HG02642 (cell line): ENCODE data around the gene LAMTOR1.

Source experiments
- ATAC-seq: cut with Tn5 transposase; IDR thresholded peaks from one replicate; pipeline ENCODE4 v1.9.1; 2021; ENCODE audit warnings: mild to moderate bottlenecking; ENCODE audit not compliant: unreplicated experiment, poor library complexity

The LAMTOR1 gene

GRCh38 chr11:72120930-72121329 is 17.8 kb upstream of the LAMTOR1 start:
- ATAC-seq = no peak

GRCh38 chr11:72119198-72119597 is 16.1 kb upstream of the LAMTOR1 start:
- no peak for ATAC-seq

GRCh38 chr11:72116019-72116755 is 13.1 kb upstream of the LAMTOR1 start:
- ATAC-seq = no peak

- ATAC-seq = no peak
Measured at GRCh38 chr11:72114570-72114969, 11.5 kb upstream of the LAMTOR1 start.

- peak; percentile 3 for ATAC-seq
Measured at GRCh38 chr11:72112978-72113808, 10.1 kb upstream of the LAMTOR1 start.

GRCh38 chr11:72112143-72112977 is 9.3 kb upstream of the LAMTOR1 start, which contains the start of gene ANAPC15:
TSS of gene ANAPC15 (minus strand) at chr11:72112695. CDS start at chr11:72111276, 1,419 bp downstream.
- ATAC-seq = peak; percentile 89

- peak; percentile 2 for ATAC-seq
Measured at GRCh38 chr11:72111300-72112142, 8.4 kb upstream of the LAMTOR1 start.

GRCh38 chr11:72105888-72106287 is 2.8 kb upstream of the LAMTOR1 start, which contains the start of gene TOMT:
TSS of gene TOMT (plus strand) at chr11:72105924. CDS start at chr11:72105952, 28 bp downstream.
- ATAC-seq = no peak

GRCh38 chr11:72103754-72104167 is 664 bp upstream of the LAMTOR1 start:
- no peak for ATAC-seq

GRCh38 chr11:72102631-72102945 is 509 bp downstream of the LAMTOR1 start:
- no peak for ATAC-seq

GRCh38 chr11:72102162-72102561 is 935 bp downstream of the LAMTOR1 start:
- no peak for ATAC-seq

- no peak for ATAC-seq
Measured at GRCh38 chr11:72100462-72100861, 2.6 kb downstream of the LAMTOR1 start.

GRCh38 chr11:72100009-72100408 is 3.1 kb downstream of the LAMTOR1 start:
- ATAC-seq = no peak

GRCh38 chr11:72098741-72099140 is 4.4 kb downstream of the LAMTOR1 start:
- ATAC-seq = no peak

GRCh38 chr11:72091292-72091691 is 11.8 kb downstream of the LAMTOR1 start:
- peak; percentile 65 for ATAC-seq

GRCh38 chr11:72088076-72088808 is 14.9 kb downstream of the LAMTOR1 start:
- ATAC-seq = no peak

- no peak for ATAC-seq
Measured at GRCh38 chr11:72085621-72086351, 17.3 kb downstream of the LAMTOR1 start.

GRCh38 chr11:72084965-72085364 is 18.1 kb downstream of the LAMTOR1 start:
- no peak for ATAC-seq
